ENCODE results near the gene NABP2.

DNA sequence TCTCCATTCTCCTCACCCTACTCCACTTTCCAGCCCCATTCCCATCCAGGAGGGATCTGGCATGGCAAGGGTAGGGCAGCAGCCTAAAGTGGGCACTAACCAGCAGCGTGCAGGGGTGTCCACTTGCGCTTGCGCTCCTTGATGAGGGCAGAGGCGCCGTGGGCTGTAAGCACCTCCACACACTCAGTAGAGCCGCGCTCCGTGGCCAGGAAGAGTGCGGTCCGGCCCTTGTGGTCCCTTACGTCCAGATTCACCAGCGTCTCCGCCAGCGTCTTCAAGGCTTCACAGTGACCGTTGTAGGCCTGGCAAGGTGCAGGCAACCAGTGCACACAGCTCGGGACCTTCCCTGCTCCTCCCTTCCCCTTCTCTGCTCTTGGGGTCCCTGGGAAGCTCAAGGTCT lies 23.8 kb downstream of the NABP2 start:
- TF ChIP-seq POLR2A (IDR thresholded peaks at IDR 0.05; ENCODE audit: low read length) (no peak), CTCF (IDR thresholded peaks at IDR 0.05) (no peak), USF2 (IDR thresholded peaks at IDR 0.05) (no peak), BHLHE40 (IDR thresholded peaks at IDR 0.05; ENCODE audit: low read depth, low read length) (no peak), JUN (IDR thresholded peaks at IDR 0.05) (no peak)
- TF ChIP-seq, protein P1, sequence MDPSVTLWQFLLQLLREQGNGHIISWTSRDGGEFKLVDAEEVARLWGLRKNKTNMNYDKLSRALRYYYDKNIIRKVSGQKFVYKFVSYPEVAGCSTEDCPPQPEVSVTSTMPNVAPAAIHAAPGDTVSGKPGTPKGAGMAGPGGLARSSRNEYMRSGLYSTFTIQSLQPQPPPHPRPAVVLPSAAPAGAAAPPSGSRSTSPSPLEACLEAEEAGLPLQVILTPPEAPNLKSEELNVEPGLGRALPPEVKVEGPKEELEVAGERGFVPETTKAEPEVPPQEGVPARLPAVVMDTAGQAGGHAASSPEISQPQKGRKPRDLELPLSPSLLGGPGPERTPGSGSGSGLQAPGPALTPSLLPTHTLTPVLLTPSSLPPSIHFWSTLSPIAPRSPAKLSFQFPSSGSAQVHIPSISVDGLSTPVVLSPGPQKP (IDR thresholded peaks at IDR 0.05; ENCODE audit: low read depth, low read length): no peak
